HG02981 (cell line): ENCODE data around the gene CDX2.

ENCODE experiments used
- ATAC-seq: cut with Tn5 transposase; IDR thresholded peaks from one replicate; pipeline ENCODE4 v1.9.1; 2021; ENCODE audit warnings: mild to moderate bottlenecking, moderate library complexity; ENCODE audit not compliant: unreplicated experiment

The CDX2 gene

GRCh38 chr13:27933118-27933517 lies 36.0 kb downstream of the CDX2 start:
- ATAC-seq, result no peak

DNA sequence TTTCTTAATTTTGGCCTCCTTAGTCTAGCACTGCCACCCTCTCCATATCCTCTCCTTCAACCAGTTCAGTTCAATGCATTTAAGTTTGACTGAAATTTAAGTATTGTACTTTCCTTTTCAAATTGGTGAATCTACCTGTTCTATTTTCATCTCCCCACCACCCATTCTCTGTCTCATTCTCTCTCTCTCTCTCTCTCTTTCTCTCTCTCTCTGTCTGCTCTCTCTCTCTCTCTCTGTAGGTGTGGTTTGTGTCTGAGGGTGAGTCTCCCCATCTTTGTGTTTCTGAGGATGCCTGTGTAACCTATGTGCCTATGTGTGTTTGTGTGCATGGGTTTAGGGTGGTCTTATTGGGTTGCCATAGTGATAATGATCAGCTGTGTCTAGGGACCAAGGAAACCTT lies 39.2 kb downstream of the CDX2 start:
- no peak for ATAC-seq

GRCh38 chr13:27928805-27929753 lies 40.0 kb downstream of the CDX2 start:
- no peak for ATAC-seq

DNA sequence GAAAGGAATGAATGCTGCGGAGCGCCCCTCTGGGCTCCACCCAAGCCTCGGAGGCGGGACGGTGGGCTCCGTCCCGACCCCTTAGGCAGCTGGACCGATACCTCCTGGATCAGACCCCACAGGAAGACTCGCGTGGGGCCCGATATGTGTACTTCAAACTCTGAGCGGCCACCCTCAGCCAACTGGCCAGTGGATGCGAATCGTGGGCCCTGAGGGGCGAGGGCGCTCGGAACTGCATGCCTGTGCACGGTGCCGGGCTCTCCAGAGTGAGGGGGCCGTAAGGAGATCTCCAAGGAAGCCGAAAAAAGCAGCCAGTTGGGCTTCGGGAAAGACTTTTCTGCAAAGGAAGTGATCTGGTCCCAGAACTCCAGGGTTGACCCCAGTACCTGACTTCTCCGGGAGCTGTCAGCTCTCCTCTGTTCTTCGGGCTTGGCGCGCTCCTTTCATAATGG lies 40.7 kb downstream of the CDX2 start:
- ATAC-seq, result no peak

GRCh38 chr13:27927444-27928352 lies 41.4 kb downstream of the CDX2 start:
- ATAC-seq, result no peak

DNA sequence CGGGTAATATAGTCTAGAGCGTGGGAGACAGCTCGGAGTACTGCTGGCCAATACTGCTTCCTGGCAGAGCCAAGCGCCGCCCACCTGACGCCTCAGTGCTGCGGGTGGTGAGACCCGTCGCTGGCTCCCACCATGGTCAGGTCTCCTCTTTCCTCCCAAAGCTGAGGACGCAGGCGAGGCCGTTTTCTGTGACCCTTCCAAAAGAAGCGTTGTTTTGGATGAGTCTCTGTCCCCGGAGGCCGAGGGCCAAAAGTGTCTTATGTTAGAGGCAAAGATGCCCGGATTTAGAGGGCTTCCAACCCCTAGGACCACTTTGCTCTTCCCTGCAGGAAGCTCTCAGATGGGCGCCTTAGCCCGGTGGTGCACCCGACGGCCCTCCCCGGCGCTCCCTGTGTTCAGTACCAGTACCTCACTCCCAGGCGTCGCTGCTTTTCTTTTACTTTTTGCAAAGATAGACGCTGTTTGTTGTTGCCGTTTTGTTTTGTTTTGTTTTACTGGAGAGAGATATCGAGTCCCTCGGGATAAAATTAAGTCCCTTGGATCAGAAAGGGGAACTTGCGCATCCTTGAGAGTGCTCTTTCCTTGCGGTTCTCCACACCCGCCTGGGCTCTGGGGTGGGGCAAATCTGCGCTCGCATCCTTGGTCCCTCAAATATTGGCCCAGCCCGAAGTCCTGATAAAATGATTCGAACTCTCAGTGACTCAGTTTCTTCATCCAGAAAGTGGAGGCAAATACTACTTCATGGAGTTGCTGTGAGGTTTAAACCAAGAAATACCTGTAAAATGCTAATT lies 42.3 kb downstream of the CDX2 start:
- ATAC-seq, result no peak

DNA sequence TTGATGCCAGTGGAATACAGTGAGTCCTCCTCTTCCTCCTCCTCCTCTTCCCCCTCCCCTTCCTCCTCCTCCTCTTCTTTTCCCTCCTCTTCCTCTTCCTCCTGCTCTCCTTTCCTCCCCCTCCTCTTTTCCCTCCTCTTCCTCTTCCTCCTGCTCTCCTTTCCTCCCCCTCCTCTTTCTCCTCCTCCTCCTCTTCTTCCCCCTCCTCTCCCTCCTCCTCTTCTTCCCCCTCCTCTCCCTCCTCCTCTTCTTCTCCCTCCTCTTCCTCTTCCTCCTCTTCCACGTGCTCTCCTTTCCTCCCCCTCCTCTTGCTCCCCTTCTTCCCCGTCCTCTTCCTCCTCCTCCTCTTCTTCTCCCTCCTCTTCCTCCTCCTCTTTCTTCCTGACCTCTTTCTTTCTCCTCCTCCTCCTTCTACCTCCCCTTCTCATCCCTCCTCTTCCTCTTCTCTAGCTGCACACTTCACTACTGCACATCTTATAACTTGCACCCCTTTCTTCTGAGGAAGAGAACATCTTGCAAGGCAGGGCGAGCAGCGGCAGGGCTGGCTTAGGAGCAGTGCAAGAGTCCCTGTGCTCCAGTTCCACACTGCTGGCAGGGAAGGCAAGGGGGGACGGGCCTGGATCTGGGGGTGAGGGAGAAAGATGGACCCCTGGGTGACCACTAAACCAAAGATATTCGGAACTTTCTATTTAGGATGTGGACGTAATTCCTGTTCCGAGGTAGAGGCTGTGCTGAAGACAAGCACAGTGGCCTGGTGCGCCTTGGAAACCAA lies 43.7 kb downstream of the CDX2 start:
- no peak for ATAC-seq

DNA sequence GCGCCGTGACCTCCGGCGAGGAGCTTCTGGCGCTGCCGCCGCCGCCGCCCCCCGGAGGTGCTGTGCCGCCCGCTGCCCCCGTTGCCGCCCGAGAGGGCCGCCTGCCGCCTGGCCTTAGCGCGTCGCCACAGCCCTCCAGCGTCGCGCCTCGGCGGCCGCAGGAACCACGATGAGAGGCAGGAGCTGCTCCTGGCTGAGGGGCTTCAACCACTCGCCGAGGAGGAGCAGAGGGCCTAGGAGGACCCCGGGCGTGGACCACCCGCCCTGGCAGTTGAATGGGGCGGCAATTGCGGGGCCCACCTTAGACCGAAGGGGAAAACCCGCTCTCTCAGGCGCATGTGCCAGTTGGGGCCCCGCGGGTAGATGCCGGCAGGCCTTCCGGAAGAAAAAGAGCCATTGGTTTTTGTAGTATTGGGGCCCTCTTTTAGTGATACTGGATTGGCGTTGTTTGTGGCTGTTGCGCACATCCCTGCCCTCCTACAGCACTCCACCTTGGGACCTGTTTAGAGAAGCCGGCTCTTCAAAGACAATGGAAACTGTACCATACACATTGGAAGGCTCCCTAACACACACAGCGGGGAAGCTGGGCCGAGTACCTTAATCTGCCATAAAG lies 44.5 kb downstream of the CDX2 start:
- no peak for ATAC-seq

- no peak for ATAC-seq
These were observed 45.2 kb downstream of the CDX2 start for GRCh38 chr13:27923794-27924528.

GRCh38 chr13:27922883-27923612 lies 46.1 kb downstream of the CDX2 start:
- no peak for ATAC-seq

DNA sequence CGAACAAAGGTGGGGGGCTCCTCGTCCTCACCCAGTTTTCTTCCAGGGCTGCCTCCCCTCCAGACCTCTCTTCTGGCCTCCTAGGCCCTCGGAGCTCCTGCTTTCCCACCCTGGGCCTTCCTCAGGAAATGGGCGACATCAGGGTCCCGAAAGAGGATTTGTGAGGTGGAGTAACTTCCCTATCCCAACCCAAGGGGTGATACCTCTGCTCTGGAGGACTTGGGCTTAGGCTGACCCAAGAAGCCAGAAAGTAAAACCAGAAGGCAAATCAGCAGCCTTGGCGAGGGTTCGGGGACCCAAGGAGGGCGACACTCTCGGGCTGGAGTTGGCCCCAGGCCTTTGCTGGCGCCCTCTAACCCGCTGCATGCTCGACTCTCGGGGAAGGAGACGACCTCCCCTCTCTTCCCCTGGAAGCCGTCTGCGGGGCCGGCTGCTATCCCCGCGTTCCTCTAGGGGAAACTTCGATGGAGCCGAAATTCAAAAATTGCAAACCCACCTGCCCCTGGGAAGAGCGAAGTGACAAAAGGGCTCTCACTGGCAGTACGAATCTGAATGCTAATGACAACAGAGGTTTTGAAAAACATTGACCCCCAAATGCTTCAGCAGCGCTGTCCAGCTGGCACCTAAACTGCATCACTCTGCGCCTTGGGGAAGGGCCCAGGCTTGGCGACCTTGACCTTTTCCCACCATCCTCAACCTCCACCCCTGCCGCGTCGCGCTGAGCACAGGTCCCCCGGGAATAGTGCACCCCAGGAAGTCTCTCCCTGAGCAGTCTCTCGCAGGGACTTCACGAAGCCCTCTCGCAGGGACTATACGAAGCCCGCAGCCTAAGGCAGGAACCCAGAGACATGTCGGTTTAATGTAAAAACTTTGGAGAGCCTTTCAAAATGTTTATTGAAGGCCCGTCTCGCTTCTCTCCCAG lies 46.9 kb downstream of the CDX2 start:
- ATAC-seq, result no peak

- ATAC-seq, result no peak
These were observed 47.6 kb downstream of the CDX2 start for GRCh38 chr13:27921421-27921960.

DNA sequence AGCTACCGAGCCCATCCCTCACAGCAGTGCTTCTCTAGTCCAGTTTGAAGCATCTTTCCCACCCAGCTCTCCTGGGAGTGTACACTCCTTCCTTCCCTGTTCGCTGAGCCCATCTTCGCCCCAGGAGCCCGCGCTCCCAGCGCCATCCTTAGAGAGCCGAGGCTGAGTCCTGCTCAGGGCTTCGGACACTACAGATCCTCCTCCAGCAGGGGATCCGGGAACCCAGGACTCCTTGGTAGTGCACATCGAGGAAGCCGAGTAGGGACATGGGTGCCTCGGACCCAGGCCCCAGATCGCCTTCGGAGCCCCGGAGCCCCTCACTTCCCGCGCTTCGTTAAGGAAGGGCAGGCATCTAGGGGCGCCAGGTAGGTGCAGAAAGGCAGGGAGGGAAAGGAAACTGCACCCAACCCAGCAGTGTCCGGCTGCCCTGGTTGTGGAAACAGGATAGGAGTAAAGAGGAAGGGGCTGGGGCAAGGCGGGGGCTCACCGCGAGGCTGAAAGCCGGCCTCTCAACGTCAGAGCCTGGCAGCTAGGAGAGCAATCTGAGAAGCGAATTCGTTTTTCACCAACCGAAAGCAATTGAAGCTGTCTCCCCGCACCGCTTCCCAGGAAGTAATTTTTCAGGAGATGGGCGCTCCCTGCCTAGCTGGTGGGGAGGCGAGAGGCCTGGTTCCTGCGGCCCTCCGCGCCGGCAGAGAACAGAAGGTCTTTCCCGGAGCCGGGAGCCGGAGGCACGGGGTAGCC lies 48.3 kb downstream of the CDX2 start:
- no peak for ATAC-seq

- ATAC-seq, result no peak
These were observed 49.0 kb downstream of the CDX2 start, which contains the start of gene PDX1 for GRCh38 chr13:27919934-27920676. TSS of gene PDX1 (plus strand) at chr13:27920000. CDS start at chr13:27920139, 139 bp downstream.

GRCh38 chr13:27919659-27919933 lies 49.5 kb downstream of the CDX2 start:
- ATAC-seq, result no peak
